IPS DF 19.7 (cell line): ENCODE results near the gene PCDHGA5.
"Not testable (repeated sequence)": the region's sequence is repeated elsewhere in the genome, so short reads cannot be mapped to it uniquely, and the experiment has no call there.

ENCODE experiments used
- DNase-seq: peaks from one replicate; pipeline ENCODE4 v3.0.0-alpha.2; 2013; ENCODE audit warnings: low read depth, low spot score

The PCDHGA5 gene

GRCh38 chr5:141351591-141351990, 12.4 kb upstream of the PCDHGA5 start:
- no peak for DNase-seq

DNA sequence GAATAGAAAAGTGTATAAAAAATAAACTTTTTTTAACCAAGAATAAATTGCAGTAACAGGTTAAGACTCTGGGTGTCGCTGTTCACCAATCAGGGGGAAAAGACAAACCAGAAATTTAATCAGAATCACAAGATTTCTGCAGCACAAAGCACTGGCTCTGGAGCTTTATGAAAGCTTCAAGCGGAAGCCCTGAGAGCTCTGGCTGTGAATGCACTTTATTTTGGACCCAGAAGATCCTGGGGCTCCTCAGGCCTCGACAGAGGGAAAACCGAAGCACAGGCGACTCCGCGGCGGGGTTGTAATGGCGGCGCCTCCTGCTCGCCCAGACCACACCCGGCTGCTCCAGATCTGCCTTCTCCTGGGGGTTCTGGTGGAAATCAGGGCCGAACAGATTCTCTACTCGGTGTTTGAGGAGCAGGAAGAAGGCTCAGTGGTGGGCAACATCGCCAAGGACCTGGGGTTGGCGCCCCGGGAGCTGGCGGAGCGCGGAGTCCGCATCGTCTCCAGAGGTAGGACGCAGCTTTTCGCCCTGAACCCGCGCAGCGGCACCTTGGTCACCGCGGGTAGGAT, 9.0 kb upstream of the PCDHGA5 start, which contains the start of gene PCDHGA4:
Gene PCDHGA4, plus strand, starts transcription at position 122 of the 570 bp plus-strand sequence. Its CDS starts 87 bp downstream, at position 209.
- DNase-seq: no peak

DNA sequence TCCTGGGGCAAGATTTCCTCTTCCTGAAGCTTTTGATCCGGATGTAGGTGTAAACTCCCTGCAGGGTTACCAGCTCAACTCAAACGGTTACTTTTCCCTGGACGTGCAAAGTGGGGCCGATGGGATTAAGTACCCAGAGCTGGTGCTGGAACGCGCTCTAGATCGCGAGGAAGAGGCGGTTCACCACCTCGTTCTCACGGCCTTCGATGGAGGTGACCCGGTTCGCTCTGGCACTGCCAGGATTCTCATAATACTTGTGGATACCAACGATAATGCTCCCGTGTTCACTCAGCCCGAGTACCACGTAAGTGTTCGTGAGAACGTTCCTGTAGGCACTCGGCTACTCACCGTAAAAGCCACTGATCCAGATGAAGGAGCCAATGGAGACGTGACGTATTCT, 8.3 kb upstream of the PCDHGA5 start:
- DNase-seq: no peak

DNA sequence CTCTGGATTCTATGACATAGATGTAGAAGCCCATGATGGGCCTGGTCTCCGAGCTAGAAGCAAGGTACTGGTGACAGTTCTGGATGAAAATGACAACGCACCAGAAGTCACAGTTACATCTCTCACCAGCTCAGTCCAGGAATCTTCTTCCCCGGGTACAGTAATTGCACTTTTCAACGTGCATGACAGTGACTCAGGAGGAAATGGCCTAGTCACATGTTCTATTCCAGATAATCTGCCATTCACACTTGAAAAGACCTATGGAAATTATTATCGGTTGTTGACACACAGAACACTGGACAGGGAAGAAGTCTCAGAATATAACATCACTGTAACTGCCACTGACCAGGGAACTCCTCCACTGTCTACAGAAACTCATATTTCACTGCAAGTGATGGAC, 7.8 kb upstream of the PCDHGA5 start:
- no peak for DNase-seq

DNA sequence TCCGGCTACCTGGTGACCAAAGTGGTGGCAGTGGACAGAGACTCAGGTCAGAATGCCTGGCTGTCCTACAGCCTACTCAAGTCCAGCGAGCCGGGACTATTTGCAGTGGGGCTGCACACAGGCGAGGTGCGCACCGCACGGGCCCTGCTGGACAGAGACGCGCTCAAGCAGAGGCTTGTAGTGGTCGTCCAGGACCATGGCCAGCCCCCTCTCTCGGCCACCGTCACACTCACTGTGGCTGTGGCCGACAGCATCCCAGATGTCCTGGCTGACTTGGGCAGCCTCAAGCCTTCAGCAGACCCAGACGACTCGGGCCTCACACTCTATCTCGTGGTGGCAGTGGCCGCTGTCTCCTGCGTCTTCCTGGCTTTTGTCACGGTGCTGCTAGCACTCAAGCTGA, 7.0 kb upstream of the PCDHGA5 start:
- no peak for DNase-seq

- no peak for DNase-seq
These were observed 4.1 kb upstream of the PCDHGA5 start, which contains the start of gene PCDHGB2 for GRCh38 chr5:141359790-141360426. TSS of gene PCDHGB2 (plus strand) at chr5:141359994. CDS start at chr5:141360136, 142 bp downstream.

GRCh38 chr5:141360685-141361084, 3.3 kb upstream of the PCDHGA5 start:
- DNase-seq: no peak

- no peak for DNase-seq
These were observed 1.2 kb upstream of the PCDHGA5 start for GRCh38 chr5:141362719-141363118.

- DNase-seq: no peak
These were observed 2.3 kb downstream of the PCDHGA5 start for GRCh38 chr5:141366016-141366896.

DNA sequence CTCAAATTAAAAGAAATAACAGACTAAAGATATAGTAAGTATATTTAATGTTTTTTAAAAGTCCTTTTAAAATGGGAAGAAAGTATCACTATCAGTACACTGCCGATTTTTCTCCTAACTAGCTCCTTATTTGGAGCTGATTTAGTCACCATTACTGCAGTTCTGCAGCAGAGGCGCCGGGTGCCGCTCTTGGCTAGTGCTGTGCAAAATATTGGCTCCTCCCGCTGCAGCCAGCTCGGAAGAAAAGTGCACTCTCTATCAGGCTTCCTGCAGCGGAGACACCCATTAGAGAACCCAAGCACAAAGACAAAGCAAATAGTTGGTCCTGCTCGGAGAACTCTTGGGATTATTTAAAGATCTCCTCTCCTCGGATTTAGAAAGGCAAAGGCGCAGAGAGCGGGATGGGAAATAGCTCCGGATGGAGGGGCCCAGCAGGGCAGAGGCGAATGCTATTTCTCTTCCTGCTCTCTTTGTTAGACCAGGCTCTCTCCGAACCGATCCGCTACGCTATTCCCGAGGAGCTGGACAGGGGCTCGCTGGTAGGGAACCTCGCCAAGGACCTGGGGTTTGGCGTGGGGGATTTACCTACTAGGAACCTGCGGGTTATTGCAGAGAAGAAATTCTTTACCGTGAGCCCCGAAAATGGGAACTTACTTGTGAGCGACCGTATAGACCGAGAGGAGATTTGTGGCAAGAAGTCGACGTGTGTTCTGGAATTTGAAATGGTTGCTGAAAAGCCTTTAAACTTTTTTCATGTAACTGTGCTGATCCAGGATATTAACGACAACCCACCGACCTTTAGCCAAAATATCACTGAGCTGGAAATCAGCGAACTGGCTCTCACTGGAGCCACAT, 6.3 kb downstream of the PCDHGA5 start, which contains the start of gene PCDHGB3:
Gene PCDHGB3, plus strand, starts transcription at position 249 of the 855 bp plus-strand sequence. Its CDS starts 153 bp downstream, at position 402.
- no peak for DNase-seq

DNA sequence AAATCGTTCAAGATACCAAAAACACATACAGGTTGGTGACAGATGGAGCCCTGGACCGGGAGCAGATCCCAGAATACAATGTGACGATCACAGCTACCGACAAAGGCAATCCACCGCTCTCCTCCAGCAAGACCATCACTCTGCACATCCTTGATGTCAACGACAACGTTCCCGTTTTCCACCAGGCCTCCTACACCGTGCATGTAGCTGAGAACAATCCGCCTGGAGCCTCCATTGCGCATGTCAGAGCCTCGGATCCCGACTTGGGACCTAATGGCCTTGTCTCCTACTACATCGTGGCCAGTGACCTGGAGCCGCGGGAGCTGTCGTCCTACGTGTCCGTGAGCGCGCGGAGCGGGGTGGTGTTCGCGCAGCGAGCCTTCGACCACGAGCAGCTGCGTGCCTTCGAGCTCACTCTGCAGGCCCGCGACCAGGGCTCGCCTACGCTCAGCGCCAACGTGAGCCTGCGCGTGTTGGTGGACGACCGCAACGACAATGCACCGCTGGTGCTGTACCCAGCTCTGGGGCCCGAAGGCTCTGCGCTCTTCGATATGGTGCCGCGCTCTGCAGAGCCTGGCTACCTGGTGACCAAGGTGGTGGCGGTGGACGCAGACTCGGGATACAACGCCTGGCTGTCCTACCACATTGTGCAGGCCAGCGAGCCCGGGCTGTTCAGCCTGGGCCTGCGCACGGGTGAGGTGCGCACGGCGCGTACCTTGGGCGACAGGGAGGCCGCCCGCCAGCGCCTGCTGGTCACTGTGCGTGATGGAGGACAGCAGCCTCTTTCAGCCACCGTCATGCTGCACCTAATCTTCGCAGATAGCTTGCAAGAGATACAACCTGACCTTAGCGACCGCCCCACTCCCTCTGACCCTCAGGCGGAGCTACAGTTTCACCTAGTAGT, 7.9 kb downstream of the PCDHGA5 start:
- DNase-seq: no peak

- DNase-seq: no peak
These were observed 9.8 kb downstream of the PCDHGA5 start, which contains the start of gene PCDHGA6 for GRCh38 chr5:141373673-141374317. TSS of gene PCDHGA6 (plus strand) at chr5:141373891. CDS start at chr5:141374084, 193 bp downstream.

GRCh38 chr5:141374627-141375026, 10.7 kb downstream of the PCDHGA5 start:
- DNase-seq: no peak

DNA sequence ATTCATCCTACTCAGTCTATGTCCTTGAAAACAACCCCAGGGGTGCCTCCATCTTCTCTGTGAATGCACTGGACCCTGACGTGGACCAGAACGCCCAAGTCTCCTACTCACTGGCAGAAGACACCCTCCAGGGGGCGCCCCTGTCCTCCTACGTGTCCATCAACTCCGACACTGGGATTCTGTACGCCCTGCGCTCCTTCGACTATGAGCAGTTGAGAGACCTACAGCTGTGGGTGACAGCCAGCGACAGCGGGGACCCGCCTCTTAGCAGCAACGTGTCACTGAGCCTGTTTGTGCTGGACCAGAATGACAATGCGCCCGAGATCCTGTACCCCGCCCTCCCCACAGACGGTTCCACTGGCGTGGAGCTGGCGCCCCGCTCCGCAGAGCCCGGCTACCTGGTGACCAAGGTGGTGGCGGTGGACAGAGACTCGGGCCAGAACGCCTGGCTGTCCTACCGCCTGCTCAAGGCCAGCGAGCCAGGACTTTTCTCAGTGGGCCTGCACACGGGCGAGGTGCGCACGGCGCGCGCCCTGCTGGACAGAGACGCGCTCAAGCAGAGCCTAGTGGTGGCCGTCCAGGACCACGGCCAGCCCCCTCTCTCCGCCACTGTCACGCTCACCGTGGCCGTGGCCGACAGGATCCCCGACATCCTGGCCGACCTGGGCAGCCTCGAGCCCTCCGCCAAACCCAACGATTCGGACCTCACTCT, 11.6 kb downstream of the PCDHGA5 start:
- DNase-seq: not testable (repeated sequence)

DNA sequence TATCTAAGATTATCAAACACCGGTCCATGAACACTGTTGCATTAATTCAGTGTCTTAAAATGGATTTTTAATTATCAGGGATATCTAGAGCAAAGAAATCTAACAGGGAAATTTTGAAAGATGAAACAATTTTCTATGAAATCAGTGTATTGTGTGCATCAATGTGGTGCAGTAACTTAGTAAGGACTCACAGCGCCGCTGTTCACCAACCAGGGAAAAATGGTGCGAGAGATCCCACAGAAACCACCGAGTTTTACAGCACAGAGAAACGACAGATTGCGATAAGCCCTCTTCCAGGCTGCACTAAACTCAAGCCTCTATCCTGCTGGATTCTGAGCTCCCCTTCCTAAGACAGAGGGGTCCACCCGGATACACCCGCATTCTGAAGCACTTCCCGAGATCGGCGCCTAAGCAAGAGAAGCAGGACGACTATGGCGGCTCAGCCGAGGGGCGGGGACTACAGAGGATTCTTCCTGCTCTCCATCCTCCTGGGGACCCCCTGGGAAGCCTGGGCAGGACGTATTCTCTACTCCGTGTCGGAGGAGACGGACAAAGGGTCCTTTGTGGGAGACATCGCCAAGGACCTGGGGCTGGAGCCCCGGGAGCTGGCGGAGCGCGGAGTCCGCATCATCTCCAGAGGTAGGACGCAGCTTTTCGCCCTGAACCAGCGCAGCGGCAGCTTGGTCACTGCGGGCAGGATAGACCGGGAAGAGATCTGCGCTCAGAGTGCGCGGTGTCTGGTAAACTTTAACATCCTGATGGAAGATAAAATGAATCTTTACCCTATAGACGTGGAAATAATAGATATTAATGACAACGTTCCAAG, 18.7 kb downstream of the PCDHGA5 start, which contains the start of gene PCDHGA7:
Gene PCDHGA7, plus strand, starts transcription at position 274 of the 826 bp plus-strand sequence. Its CDS starts 158 bp downstream, at position 432.
- DNase-seq: no peak

DNA sequence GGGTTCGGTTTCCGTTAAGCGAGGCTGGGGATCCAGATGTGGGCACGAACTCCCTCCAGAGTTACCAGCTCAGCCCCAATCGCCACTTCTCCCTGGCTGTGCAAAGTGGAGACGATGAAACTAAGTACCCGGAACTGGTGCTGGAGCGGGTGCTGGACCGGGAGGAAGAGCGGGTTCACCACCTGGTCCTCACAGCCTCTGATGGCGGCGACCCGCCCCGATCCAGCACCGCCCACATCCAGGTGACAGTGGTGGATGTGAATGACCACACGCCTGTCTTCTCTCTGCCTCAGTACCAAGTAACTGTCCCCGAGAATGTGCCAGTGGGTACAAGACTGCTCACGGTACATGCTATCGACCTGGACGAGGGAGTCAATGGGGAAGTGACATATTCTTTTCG, 19.4 kb downstream of the PCDHGA5 start:
- no peak for DNase-seq

GRCh38 chr5:141384471-141385267, 20.7 kb downstream of the PCDHGA5 start:
- no peak for DNase-seq
